ENCODE measurements around the gene SLC16A13.

SLC16A13 gene

GRCh38 chr17:7011415-7011814, 24.4 kb upstream of the SLC16A13 start:
- in situ Hi-C loops (cut with MboI; ENCODE audit: low sequenced_read_pairs): loop anchor here (10.0 kb wide), 2 partner anchors 167 to 537 kb away; no protein-coding TSS in a partner anchor

GRCh38 chr17:7011942-7012254, 23.9 kb upstream of the SLC16A13 start:
- in situ Hi-C loops (cut with MboI; ENCODE audit: low sequenced_read_pairs): loop anchor here (10.0 kb wide), 2 partner anchors 167 to 537 kb away; no protein-coding TSS in a partner anchor

- in situ Hi-C loops (cut with MboI; ENCODE audit: low sequenced_read_pairs): loop anchor here (10.0 kb wide), 2 partner anchors 170 to 540 kb away; no protein-coding TSS in a partner anchor
These were observed 21.4 kb upstream of the SLC16A13 start for GRCh38 chr17:7014261-7014994.

GRCh38 chr17:7014995-7015958, 20.5 kb upstream of the SLC16A13 start:
- in situ Hi-C loops (cut with MboI; ENCODE audit: low sequenced_read_pairs): loop anchor here (10.0 kb wide), 2 partner anchors 170 to 540 kb away; no protein-coding TSS in a partner anchor

- in situ Hi-C loops (cut with MboI; ENCODE audit: low sequenced_read_pairs): loop anchor here (10.0 kb wide), 2 partner anchors 172 to 542 kb away; no protein-coding TSS in a partner anchor
These were observed 19.4 kb upstream of the SLC16A13 start for GRCh38 chr17:7016418-7016817.

GRCh38 chr17:7016886-7017826, 18.7 kb upstream of the SLC16A13 start:
- in situ Hi-C loops (cut with MboI; ENCODE audit: low sequenced_read_pairs): loop anchor here (10.0 kb wide), 2 partner anchors 172 to 542 kb away; no protein-coding TSS in a partner anchor

GRCh38 chr17:7017827-7018200, 18.0 kb upstream of the SLC16A13 start:
- in situ Hi-C loops (cut with MboI; ENCODE audit: low sequenced_read_pairs): loop anchor here (10.0 kb wide), 2 partner anchors 173 to 543 kb away; no protein-coding TSS in a partner anchor

- in situ Hi-C loops (cut with MboI; ENCODE audit: low sequenced_read_pairs): loop anchor here (10.0 kb wide), 2 partner anchors 174 to 544 kb away; no protein-coding TSS in a partner anchor
These were observed 17.4 kb upstream of the SLC16A13 start for GRCh38 chr17:7018331-7018964.

- in situ Hi-C loops (cut with MboI; ENCODE audit: low sequenced_read_pairs): loop anchor here (10.0 kb wide), 2 partner anchors 175 to 545 kb away; no protein-coding TSS in a partner anchor
These were observed 16.4 kb upstream of the SLC16A13 start for GRCh38 chr17:7019367-7019766.

GRCh38 chr17:7019839-7020519, 15.8 kb upstream of the SLC16A13 start:
- in situ Hi-C loops (cut with MboI; ENCODE audit: low sequenced_read_pairs): loop anchor here (10.0 kb wide), 2 partner anchors 175 to 545 kb away; no protein-coding TSS in a partner anchor

- in situ Hi-C loops (cut with MboI; ENCODE audit: low sequenced_read_pairs): no loop called here
These were observed 14.7 kb upstream of the SLC16A13 start for GRCh38 chr17:7020894-7021664.

- in situ Hi-C loops (cut with MboI; ENCODE audit: low sequenced_read_pairs): no loop called here
These were observed 13.6 kb upstream of the SLC16A13 start for GRCh38 chr17:7021993-7022778.

- in situ Hi-C loops (cut with MboI; ENCODE audit: low sequenced_read_pairs): no loop called here
These were observed 12.8 kb upstream of the SLC16A13 start, which contains the start of gene BCL6B for GRCh38 chr17:7022781-7023571. TSS of gene BCL6B (plus strand) at chr17:7023050. CDS start at chr17:7023672, 622 bp downstream.

- in situ Hi-C loops (cut with MboI; ENCODE audit: low sequenced_read_pairs): no loop called here
These were observed 12.0 kb upstream of the SLC16A13 start for GRCh38 chr17:7023576-7024401.

GRCh38 chr17:7024402-7024785, 11.4 kb upstream of the SLC16A13 start:
- in situ Hi-C loops (cut with MboI; ENCODE audit: low sequenced_read_pairs): no loop called here

- in situ Hi-C loops (cut with MboI; ENCODE audit: low sequenced_read_pairs): no loop called here
These were observed 10.6 kb upstream of the SLC16A13 start for GRCh38 chr17:7025245-7025644.
